HCT116 (cell line): ENCODE data around the gene KRT81. TPM values are rescaled to one million over a fixed set of nuclear protein-coding genes. Genes with fewer than 3 reads are reported as not detected.

Source experiments
- ATAC-seq: fragments of 200-7000 bp; cut with Tn5 transposase; 2 replicates; pipeline ENCODE4 v1.9.1; 2020; ENCODE audit warnings: mild to moderate bottlenecking, moderate library complexity
- BruUV-seq: library from RNA; stranded (reverse); fragments of 400-500 nt; replicated peaks from 2 replicates; lab custom pipeline; 2021; lab: Mats Ljungman, UMichigan
- CTCF ChIA-PET: fragments of 300-600 bp; sonication (Branson Sonifier 250); formaldehyde crosslinking; loops from one replicate; lab custom pipeline; 2021; ENCODE audit warnings: antibody characterized with exemption; lab: Charles Lee
- POLR2A ChIA-PET: fragments of 300-600, 350-600 bp; sonication (Branson Sonifier 250); formaldehyde crosslinking; loops from one replicate; lab custom pipeline; 2021; ENCODE audit warnings: antibody characterized with exemption; lab: Charles Lee
- RAD21 ChIA-PET, 2 experiments: fragments of 300-600 bp; sonication (Branson Sonifier 250); formaldehyde crosslinking; loops; one replicate each; lab custom pipeline; 2023; ENCODE audit warnings: low total read pairs in 2 of 2; ENCODE audit not compliant: uncharacterized antibody in 2 of 2, unreplicated experiment in 2 of 2, low non-redundant PET in 1 of 2; lab: Charles Lee
- DNase-seq: peaks from one replicate; pipeline ENCODE4 v3.0.0-alpha.2; 2010; ENCODE audit warnings: low read depth, low spot score
- H2AFZ ChIP-seq: fragments of 200-600 bp; shearing (Covaris generic), sonication (generic); 2 replicates; pipeline ENCODE4 v1.6.1; 2017; ENCODE audit warnings: low read depth, mixed run types, mixed read lengths, antibody characterized with exemption, low read length; ENCODE audit not compliant: poor library complexity, severe bottlenecking
- H3K27ac ChIP-seq: 2 replicates; pipeline ENCODE4 v1.5.1; 2012; ENCODE audit warnings: low read depth, low read length
- H3K27me3 ChIP-seq: fragments of 200-600 bp; sonication (generic); 2 replicates; pipeline ENCODE4 v1.6.1; 2016; ENCODE audit warnings: mixed run types, low read length, mixed read lengths; ENCODE audit not compliant: insufficient read depth
- H3K36me3 ChIP-seq, 2 experiments: fragments of 200-500 bp in 1 of 2; fragments of 200-600 bp in 1 of 2; sonication (Bioruptor generic) in 1 of 2; sonication (generic) in 1 of 2; 2 replicates each; pipeline versions ENCODE4 v1.5.1 to v1.6.1; 2014 to 2016; ENCODE audit warnings: low read length in 2 of 2, inconsistent platforms in 1 of 2, mixed read lengths in 1 of 2, mixed run types in 1 of 2; ENCODE audit not compliant: insufficient read depth in 2 of 2, control insufficient read depth in 1 of 2
- H3K4me1 ChIP-seq, 2 experiments: fragments of 200-600 bp in 1 of 2; sonication (generic) in 1 of 2; 2 replicates each; pipeline versions ENCODE4 v1.5.1 to v1.6.1; 2012 to 2017; ENCODE audit warnings: low read length in 2 of 2, inconsistent platforms in 1 of 2, mild to moderate bottlenecking in 1 of 2, mixed read lengths in 1 of 2, mixed run types in 1 of 2, moderate library complexity in 1 of 2; ENCODE audit not compliant: insufficient read depth in 2 of 2, control insufficient read depth in 1 of 2
- H3K4me2 ChIP-seq: fragments of 200-600 bp; sonication (generic); 2 replicates; pipeline ENCODE4 v1.6.1; 2017; ENCODE audit warnings: mixed run types, low read length, mixed read lengths
- H3K4me3 ChIP-seq, 2 experiments: fragments of 200-600 bp in 1 of 2; sonication (generic) in 1 of 2; replicated peaks in 1 of 2; 2 replicates each; pipeline ENCODE4 v1.5.1; 2011 to 2016; ENCODE audit warnings: low read length in 2 of 2, control low read depth in 1 of 2, low read depth in 1 of 2, mild to moderate bottlenecking in 1 of 2, mixed read lengths in 1 of 2, mixed run types in 1 of 2
- H3K79me2 ChIP-seq: fragments of 200-600 bp; sonication (generic); 2 replicates; pipeline ENCODE4 v1.6.1; 2017; ENCODE audit warnings: mild to moderate bottlenecking, mixed run types, low read length, moderate library complexity, mixed read lengths; ENCODE audit not compliant: insufficient read depth
- H3K9ac ChIP-seq: fragments of 200-600 bp; sonication (generic); 2 replicates; pipeline ENCODE4 v1.6.1; 2016; ENCODE audit warnings: low read length, mixed read lengths
- H3K9me2 ChIP-seq: fragments of 200-600 bp; sonication (generic), shearing (Covaris generic); 2 replicates; pipeline ENCODE4 v1.6.1; 2017; ENCODE audit warnings: mixed run types, mild to moderate bottlenecking, moderate library complexity; ENCODE audit not compliant: insufficient read depth
- H3K9me3 ChIP-seq, 2 experiments: fragments of 200-500 bp in 1 of 2; fragments of 200-600 bp in 1 of 2; sonication (Bioruptor generic) in 1 of 2; sonication (generic) in 1 of 2; 2 replicates each; pipeline ENCODE4 v1.6.1; 2014 to 2017; ENCODE audit warnings: low read length in 2 of 2, mixed read lengths in 2 of 2, inconsistent platforms in 1 of 2, low read depth in 1 of 2, mild to moderate bottlenecking in 1 of 2, mixed run types in 1 of 2, moderate library complexity in 1 of 2; ENCODE audit not compliant: control insufficient read depth in 1 of 2, insufficient read depth in 1 of 2
- H4K20me1 ChIP-seq: fragments of 200-600 bp; sonication (generic), shearing (Covaris generic); 2 replicates; pipeline ENCODE4 v1.6.1; 2017; ENCODE audit warnings: mixed run types, mild to moderate bottlenecking, moderate library complexity; ENCODE audit not compliant: insufficient read depth
- ELF1 ChIP-seq: IDR thresholded peaks from 2 replicates; pipeline ENCODE4 v1.6.1; 2012; ENCODE audit warnings: low read depth, borderline replicate concordance
- FOSL1 ChIP-seq: IDR thresholded peaks from 2 replicates; pipeline ENCODE4 v1.6.1; 2012; ENCODE audit warnings: low read depth
- MAX ChIP-seq: IDR thresholded peaks from 2 replicates; pipeline ENCODE4 v1.6.1; 2012
- POLR2AphosphoS5 ChIP-seq: IDR thresholded peaks from 2 replicates; pipeline ENCODE4 v1.6.1; 2011; ENCODE audit warnings: mild to moderate bottlenecking, low read depth, low read length, moderate library complexity
- YY1 ChIP-seq: IDR thresholded peaks from 2 replicates; pipeline ENCODE4 v1.6.1; 2011; ENCODE audit warnings: low read length, low read depth, moderate library complexity, mild to moderate bottlenecking; ENCODE audit not compliant: insufficient replicate concordance; ENCODE audit errors: extremely low read depth
- ZBTB33 ChIP-seq: IDR thresholded peaks from 2 replicates; pipeline ENCODE4 v1.6.1; 2011; ENCODE audit warnings: mild to moderate bottlenecking, low read length, moderate library complexity; ENCODE audit not compliant: insufficient replicate concordance; ENCODE audit errors: extremely low read depth
- intact Hi-C: fragments of 100-400 bp; cut with micrococcal nuclease; formaldehyde crosslinking; loops from 2 replicates; pipeline ENCODE4 v1.10.0; 2022
- total RNA-seq: library from RNA; stranded (reverse); gene quantifications from one replicate; pipeline ENCODE4 v1.2.1, GENCODE V29; 2021; ENCODE audit not compliant: unreplicated experiment

The KRT81 gene
- total RNA-seq, 1 experiment from 2014 or later, result 0.84 TPM

GRCh38 chr12:52296572-52297215 is 5.4 kb upstream of the KRT81 start:
- H4K20me1 ChIP-seq, result no peaks in the 10 kb centered on the region
- H3K9ac ChIP-seq, result no peak overlapping the region
- no peak overlapping the region for H3K4me2 ChIP-seq
- ChIA-PET CTCF (interaction anchor here (1.2 kb wide), 1 partner anchor 12 kb away, joined by 3 read pairs; no protein-coding TSS in a partner anchor), POLR2A (interaction anchor here (0.7 kb wide), 1 partner anchor 16 kb away, joined by 3 read pairs; no protein-coding TSS in a partner anchor), RAD21 (no interaction called here)
- ATAC-seq, result no peak
- no peaks in the 10 kb centered on the region for H3K27me3 ChIP-seq
- no peaks in the 10 kb centered on the region for H3K79me2 ChIP-seq
- DNase-seq, result no peak
- intact Hi-C loops, result no loop called here
- H3K36me3 ChIP-seq, result no peaks in the 10 kb centered on the region
- no peak overlapping the region for H2AFZ ChIP-seq
- BruUV-seq, result no TSS peak
- H3K4me1 ChIP-seq, result peaks cover 0 to 20% of the 10 kb centered on the region in 2 experiments; a peak in 2 of 4 replicates
- TF ChIP-seq ELF1 (no peak), YY1 (no peak), MAX (no peak), FOSL1 (no peak), POLR2AphosphoS5 (no peak), ZBTB33 (no peak)
- no peak overlapping the region for H3K4me3 ChIP-seq
- H3K9me3 ChIP-seq, result no peaks in the 10 kb centered on the region
- no peak overlapping the region for H3K27ac ChIP-seq
- no peaks in the 10 kb centered on the region for H3K9me2 ChIP-seq
